GM10248 (cell line): ENCODE data around the gene KAZN.

Experiments used
- CTCF ChIA-PET: fragments of 300-600 bp; sonication (Branson Sonifier 250); formaldehyde crosslinking; extraction: SDS; loops from one replicate; lab custom pipeline; 2021; ENCODE audit warnings: antibody characterized with exemption; lab: Yijun Ruan, JAX
- POLR2A ChIA-PET: fragments of 350-650 bp; sonication (Branson Sonifier 250); formaldehyde crosslinking; extraction: SDS; loops from one replicate; lab custom pipeline; 2020; ENCODE audit warnings: antibody characterized with exemption; lab: Yijun Ruan, JAX
- DNase-seq: peaks from one replicate; pipeline ENCODE4 v3.0.0; 2012; ENCODE audit errors: extremely low spot score
- TF ChIP-seq, protein P1 (sequence below): IDR thresholded peaks from 2 replicates; pipeline ENCODE4 v1.5.1; 2012; ENCODE audit warnings: mild to moderate bottlenecking, low read depth; ENCODE audit errors: extremely low read depth, missing control alignments, control extremely low read depth

KAZN gene

GRCh38 chr1:14598498-14599182 lies at the start of gene KAZN:
TSS of gene KAZN (plus strand) at chr1:14598685.
- TF ChIP-seq, protein P1, sequence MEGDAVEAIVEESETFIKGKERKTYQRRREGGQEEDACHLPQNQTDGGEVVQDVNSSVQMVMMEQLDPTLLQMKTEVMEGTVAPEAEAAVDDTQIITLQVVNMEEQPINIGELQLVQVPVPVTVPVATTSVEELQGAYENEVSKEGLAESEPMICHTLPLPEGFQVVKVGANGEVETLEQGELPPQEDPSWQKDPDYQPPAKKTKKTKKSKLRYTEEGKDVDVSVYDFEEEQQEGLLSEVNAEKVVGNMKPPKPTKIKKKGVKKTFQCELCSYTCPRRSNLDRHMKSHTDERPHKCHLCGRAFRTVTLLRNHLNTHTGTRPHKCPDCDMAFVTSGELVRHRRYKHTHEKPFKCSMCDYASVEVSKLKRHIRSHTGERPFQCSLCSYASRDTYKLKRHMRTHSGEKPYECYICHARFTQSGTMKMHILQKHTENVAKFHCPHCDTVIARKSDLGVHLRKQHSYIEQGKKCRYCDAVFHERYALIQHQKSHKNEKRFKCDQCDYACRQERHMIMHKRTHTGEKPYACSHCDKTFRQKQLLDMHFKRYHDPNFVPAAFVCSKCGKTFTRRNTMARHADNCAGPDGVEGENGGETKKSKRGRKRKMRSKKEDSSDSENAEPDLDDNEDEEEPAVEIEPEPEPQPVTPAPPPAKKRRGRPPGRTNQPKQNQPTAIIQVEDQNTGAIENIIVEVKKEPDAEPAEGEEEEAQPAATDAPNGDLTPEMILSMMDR: no peak
- CTCF ChIA-PET: interaction anchor here (1.3 to 1.9 kb wide), 2 partner anchors 9 to 16 kb away, joined by 3 to 5 read pairs; no protein-coding TSS in a partner anchor

DNA sequence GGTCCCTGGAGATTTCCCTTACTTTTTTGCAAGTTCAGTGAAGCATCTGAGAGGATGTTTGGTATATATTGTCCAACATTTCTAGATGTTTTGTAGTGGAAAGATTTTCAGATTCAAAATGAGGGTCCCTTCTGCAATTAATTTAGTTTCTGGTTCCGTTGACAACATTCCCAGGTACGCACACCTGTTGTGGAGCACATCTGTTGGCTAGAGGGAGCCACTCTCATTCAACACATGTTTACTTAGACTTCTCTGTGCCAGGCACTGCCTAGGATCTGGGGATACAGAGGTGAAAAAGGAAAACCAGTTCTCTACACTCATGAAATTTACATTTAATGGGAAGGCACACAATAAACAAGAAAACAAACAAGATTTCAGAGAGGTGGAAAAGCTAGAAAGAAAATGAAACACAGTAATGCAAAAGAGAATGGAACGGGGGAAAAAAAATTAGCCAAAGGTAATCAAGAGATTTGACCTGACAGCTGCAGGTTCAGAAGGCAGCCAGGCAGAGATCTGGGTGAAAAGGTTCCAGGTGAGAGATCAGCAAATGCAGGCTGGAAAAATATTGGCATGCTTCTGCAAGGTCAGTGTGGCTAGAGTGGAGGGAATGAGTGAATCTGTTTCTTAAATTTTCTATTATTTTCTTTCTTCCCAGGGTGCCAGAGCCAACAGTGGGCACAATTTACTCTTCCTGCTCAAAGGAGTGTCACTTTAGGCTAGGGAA lies 48.4 kb upstream of the KAZN start:
- TF ChIP-seq, protein P1: no peak
- ChIA-PET POLR2A (no interaction called here), CTCF (no interaction called here)
- no peak for DNase-seq

More at GRCh38 chr1:14598498-14599182, at the start of gene KAZN:
- POLR2A ChIA-PET: no interaction called here
- DNase-seq: no peak

- CTCF ChIA-PET: no interaction called here
- TF ChIP-seq, protein P1: no peak
- DNase-seq: no peak
- POLR2A ChIA-PET: no interaction called here
Observed at GRCh38 chr1:14551386-14551785, 47.1 kb upstream of the KAZN start.

DNA sequence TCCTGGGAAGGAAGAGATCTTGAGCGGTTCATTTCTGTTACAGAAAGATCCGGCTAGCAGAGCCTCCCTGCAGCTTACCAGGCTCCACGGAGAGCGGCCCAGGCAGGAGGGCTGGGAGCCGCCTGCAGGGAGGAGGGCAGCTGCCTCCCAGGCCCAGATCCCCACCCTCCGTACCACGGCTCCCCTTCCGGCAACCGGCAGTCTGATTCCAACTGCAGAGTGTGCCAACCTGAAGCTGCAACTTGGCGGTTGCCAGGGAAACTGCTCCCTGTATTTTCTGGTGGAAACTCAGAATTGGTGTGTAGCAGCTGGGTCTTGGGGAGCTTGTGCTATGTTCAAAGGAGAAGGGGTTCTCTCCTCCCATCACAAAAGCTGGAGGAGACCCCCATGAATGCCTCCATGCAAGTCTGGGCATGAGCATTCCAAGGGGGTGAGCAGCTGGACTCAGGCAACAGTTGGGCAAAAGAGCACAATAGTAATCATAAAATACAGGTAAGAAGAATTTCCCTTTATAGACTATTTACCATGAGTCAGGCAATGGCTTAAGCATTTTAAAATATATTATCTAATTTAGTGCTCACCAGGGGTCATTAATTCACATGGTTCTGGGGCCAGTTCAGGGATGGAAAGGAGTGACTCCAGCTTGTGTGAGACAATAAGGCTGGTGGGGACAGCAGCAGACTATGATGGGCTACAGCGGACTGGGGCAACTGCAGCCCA lies 46.1 kb upstream of the KAZN start:
- POLR2A ChIA-PET: no interaction called here
- CTCF ChIA-PET: interaction anchor here (1.3 kb wide), 1 partner anchor 48 kb away, joined by 3 read pairs; no protein-coding TSS in a partner anchor
- no peak for DNase-seq
- TF ChIP-seq, protein P1: no peak

DNA sequence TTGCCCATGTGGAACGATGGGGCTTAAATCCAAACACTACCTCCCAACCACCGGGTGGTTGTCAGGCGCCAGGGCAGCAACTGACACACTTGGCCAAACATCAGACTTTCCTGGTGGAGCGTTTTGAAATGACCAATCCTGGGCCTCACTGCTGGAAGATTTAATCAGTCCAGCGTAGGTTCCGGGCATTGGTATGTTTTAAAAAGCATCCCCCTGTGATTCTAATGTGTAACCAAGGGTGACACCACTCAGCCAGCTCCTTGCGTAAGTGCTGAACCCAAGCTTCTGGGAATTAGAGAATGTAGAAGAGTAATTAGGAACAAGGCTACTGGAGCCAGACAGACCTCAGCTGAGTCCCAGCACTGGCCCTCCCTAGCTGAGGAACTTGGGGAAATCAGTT lies 44.8 kb upstream of the KAZN start:
- DNase-seq: no peak
- ChIA-PET POLR2A (no interaction called here), CTCF (interaction anchor here (0.9 kb wide), 1 partner anchor 18 kb away, joined by 3 read pairs; no protein-coding TSS in a partner anchor)
- TF ChIP-seq, protein P1: no peak

DNA sequence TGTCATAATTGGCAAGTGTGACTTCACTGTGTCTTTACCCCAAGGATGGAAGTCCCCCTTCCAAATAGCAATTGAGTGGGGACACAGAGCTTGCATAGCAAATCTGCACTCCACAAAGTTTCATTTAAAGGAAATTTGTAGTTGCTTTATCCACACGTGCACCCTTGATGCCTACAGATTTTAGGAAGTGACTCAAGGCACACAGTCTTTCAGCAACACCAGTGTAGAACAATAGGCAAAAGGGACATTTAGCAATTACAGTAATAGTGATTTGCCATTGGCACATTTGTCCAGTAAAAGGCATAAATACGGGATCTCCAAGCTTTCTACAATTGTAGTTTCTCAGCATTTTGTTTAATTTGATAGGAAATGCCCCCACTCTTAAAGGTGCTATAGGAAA lies 43.4 kb upstream of the KAZN start:
- ChIA-PET CTCF (no interaction called here), POLR2A (no interaction called here)
- no peak for DNase-seq
- TF ChIP-seq, protein P1: no peak
